ENCODE measurements around the gene C9orf153.
A peak's percentile ranks its signal among the peaks of the same experiment; 100 is the strongest.
"Not testable (repeated sequence)": the region's sequence is repeated elsewhere in the genome, so short reads cannot be mapped to it uniquely, and the experiment has no call there.

C9orf153 gene

GRCh38 chr9:86262492-86262891 lies 3.0 kb upstream of the C9orf153 start:
- ATAC-seq: no peak

GRCh38 chr9:86257391-86257790 lies 2.1 kb downstream of the C9orf153 start:
- ATAC-seq: no peak

- no peak for ATAC-seq
Measured at GRCh38 chr9:86256653-86257052, 2.8 kb downstream of the C9orf153 start.

GRCh38 chr9:86253577-86253976 lies 5.9 kb downstream of the C9orf153 start:
- no peak for ATAC-seq

GRCh38 chr9:86252870-86253269 lies 6.6 kb downstream of the C9orf153 start:
- ATAC-seq: no peak

GRCh38 chr9:86250123-86250522 lies 9.3 kb downstream of the C9orf153 start:
- ATAC-seq: no peak

- ATAC-seq: no peak
Measured at GRCh38 chr9:86248746-86249145, 10.7 kb downstream of the C9orf153 start.

GRCh38 chr9:86246752-86247161 lies 12.7 kb downstream of the C9orf153 start:
- no peak for ATAC-seq

GRCh38 chr9:86242071-86242470 lies 17.4 kb downstream of the C9orf153 start:
- ATAC-seq: no peak

GRCh38 chr9:86241216-86241615 lies 18.2 kb downstream of the C9orf153 start:
- ATAC-seq: peak; percentile 48 to 65

- no peak for ATAC-seq
Measured at GRCh38 chr9:86238861-86239770, 20.3 kb downstream of the C9orf153 start.

GRCh38 chr9:86230858-86231257 lies 28.6 kb downstream of the C9orf153 start:
- no peak for ATAC-seq

GRCh38 chr9:86222667-86223066 lies 36.8 kb downstream of the C9orf153 start:
- no peak for ATAC-seq

- ATAC-seq: no peak
Measured at GRCh38 chr9:86219606-86220005, 39.9 kb downstream of the C9orf153 start.

- ATAC-seq: no peak
Measured at GRCh38 chr9:86217076-86217755, 42.2 kb downstream of the C9orf153 start.

- ATAC-seq: no peak
Measured at GRCh38 chr9:86207193-86207592, 52.3 kb downstream of the C9orf153 start.

- ATAC-seq: peak; percentile 48 to 56
Measured at GRCh38 chr9:86202338-86202882, 57.0 kb downstream of the C9orf153 start.

- no peak for ATAC-seq
Measured at GRCh38 chr9:86201474-86202337, 57.8 kb downstream of the C9orf153 start.

- ATAC-seq: no peak
Measured at GRCh38 chr9:86200599-86201162, 58.8 kb downstream of the C9orf153 start.

- no peak for ATAC-seq
Measured at GRCh38 chr9:86193088-86193487, 66.4 kb downstream of the C9orf153 start.

- ATAC-seq: not testable (repeated sequence)
Measured at GRCh38 chr9:86190700-86191099, 68.8 kb downstream of the C9orf153 start.

- ATAC-seq: no peak
Measured at GRCh38 chr9:86187121-86187520, 72.3 kb downstream of the C9orf153 start.

Data from activated CD4-positive, CD25-positive, alpha-beta regulatory T cell treated with anti-CD3 and anti-CD28 coated beads, Interleukin-2, amount 50 U/mL, for 24 hours (primary cell).